Measurements from ENCODE around the gene AQP1.

GRCh38 chr7:30884881-30885280 lies 26.8 kb upstream of the AQP1 start:
- TF ChIP-seq CTCF (IDR thresholded peaks at IDR 0.05; ENCODE audit: poor library complexity, severe bottlenecking), result no peak
- TF ChIP-seq EZH2 (IDR thresholded peaks at IDR 0.05; ENCODE audit: borderline replicate concordance, insufficient read depth, low read length, poor library complexity, severe bottlenecking), result no peak
- no peak for TF ChIP-seq EP300 (conservative IDR thresholded peaks at IDR 0.05; ENCODE audit: poor library complexity, severe bottlenecking)
- no peak for TF ChIP-seq TAF1 (IDR thresholded peaks at IDR 0.05; ENCODE audit: low read depth)
- TF ChIP-seq REST (IDR thresholded peaks at IDR 0.05; ENCODE audit: borderline replicate concordance), result no peak
- TF ChIP-seq POLR2AphosphoS5 (IDR thresholded peaks at IDR 0.05), result no peak
